ENCODE results near the gene CDH13. TPM values are rescaled to one million over a fixed set of nuclear protein-coding genes. Genes with fewer than 3 reads are reported as not detected.

Gene CDH13
- total and polyA plus RNA-seq, 12 donors, result 0.86 to 30.6 (median 2.4) TPM

DNA sequence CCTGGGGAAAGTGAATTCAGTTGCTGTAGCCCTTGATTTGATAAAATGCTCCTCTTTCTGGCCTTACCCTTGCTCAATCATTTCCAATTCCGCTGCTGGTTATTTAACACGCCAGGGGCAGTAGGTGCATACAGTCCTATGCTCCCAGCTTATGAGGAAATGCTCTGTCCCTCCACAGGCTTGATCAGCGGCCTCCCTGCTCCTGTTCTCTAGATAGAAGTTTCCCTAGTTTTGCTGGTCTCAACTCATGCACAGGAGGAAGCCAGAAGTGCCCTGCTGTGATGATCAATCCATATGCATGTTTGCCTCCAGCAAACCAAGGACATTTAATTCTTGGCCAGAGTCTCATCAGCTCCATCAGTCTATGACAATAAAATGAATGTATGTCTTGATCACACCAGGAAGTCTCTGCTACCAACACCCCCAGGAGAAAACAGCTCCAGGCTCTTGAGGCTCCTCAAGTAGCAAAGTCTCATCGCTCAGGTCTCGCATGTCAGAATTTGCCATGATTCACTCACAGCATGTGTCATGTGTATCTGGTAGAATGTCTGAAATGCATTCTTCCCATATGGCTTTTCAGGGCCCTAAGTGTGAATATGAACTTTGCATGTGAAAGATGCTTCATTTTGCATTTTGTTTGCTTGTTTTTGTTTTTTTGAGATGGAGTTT, 208.9 kb downstream of the CDH13 start:
- H3K9me3 ChIP-seq (replicated peaks in 1 of 3), result no peaks in the 10 kb centered on the region
- H3K27ac ChIP-seq, result no peak overlapping the region
- TF ChIP-seq POLR2A (IDR thresholded peaks at IDR 0.05), result no peak
- TF ChIP-seq, protein P1, sequence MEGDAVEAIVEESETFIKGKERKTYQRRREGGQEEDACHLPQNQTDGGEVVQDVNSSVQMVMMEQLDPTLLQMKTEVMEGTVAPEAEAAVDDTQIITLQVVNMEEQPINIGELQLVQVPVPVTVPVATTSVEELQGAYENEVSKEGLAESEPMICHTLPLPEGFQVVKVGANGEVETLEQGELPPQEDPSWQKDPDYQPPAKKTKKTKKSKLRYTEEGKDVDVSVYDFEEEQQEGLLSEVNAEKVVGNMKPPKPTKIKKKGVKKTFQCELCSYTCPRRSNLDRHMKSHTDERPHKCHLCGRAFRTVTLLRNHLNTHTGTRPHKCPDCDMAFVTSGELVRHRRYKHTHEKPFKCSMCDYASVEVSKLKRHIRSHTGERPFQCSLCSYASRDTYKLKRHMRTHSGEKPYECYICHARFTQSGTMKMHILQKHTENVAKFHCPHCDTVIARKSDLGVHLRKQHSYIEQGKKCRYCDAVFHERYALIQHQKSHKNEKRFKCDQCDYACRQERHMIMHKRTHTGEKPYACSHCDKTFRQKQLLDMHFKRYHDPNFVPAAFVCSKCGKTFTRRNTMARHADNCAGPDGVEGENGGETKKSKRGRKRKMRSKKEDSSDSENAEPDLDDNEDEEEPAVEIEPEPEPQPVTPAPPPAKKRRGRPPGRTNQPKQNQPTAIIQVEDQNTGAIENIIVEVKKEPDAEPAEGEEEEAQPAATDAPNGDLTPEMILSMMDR (IDR thresholded peaks at IDR 0.05), result no peak
- intact Hi-C loops (cut with DNase I), result no loop called here
- 81 to 97% (median 87%) methylated on average over 5 of the region's 5 CpGs for WGBS, 4 donors
- H3K4me3 ChIP-seq, result no peak overlapping the region
- H3K4me1 ChIP-seq (replicated peaks in 1 of 2), result no peaks in the 10 kb centered on the region
- no peak for DNase-seq
- H3K36me3 ChIP-seq (replicated peaks in 1 of 2), result no peaks in the 10 kb centered on the region
- H3K27me3 ChIP-seq, result no peaks in the 10 kb centered on the region

DNA sequence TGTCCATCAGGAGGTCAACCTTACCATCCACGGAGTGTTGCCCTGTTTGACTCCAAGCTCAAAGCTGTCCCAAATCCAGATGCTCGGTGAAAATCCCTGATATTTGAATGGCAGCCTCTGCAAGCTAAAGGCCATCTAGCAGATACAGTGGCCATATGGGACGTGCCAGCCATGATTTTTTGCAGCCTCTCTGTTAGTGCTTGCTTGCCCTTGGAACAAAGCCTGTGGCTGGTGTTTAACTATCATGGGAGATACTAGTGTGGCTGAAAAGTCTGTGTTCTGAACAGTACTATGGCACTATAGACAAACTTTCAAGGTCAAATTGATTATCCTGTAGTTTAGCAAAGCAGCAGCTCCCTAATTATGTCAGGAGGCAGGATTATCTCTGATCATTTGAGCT, 214.3 kb downstream of the CDH13 start:
- Histone ChIP-seq H3K4me1 (replicated peaks in 1 of 2) (no peaks in the 10 kb centered on the region), H3K9me3 (replicated peaks in 1 of 3) (no peaks in the 10 kb centered on the region), H3K4me3 (no peak overlapping the region), H3K27me3 (no peaks in the 10 kb centered on the region), H3K27ac (no peak overlapping the region), H3K36me3 (replicated peaks in 1 of 2) (no peaks in the 10 kb centered on the region)
- TF ChIP-seq, protein P1 (IDR thresholded peaks at IDR 0.05), result no peak
- no peak for TF ChIP-seq POLR2A (IDR thresholded peaks at IDR 0.05)
- 78 to 87% (median 85%) methylated on average over 3 of the region's 3 CpGs for WGBS, 4 donors
- no peak for DNase-seq
- intact Hi-C loops (cut with DNase I), result no loop called here

DNA sequence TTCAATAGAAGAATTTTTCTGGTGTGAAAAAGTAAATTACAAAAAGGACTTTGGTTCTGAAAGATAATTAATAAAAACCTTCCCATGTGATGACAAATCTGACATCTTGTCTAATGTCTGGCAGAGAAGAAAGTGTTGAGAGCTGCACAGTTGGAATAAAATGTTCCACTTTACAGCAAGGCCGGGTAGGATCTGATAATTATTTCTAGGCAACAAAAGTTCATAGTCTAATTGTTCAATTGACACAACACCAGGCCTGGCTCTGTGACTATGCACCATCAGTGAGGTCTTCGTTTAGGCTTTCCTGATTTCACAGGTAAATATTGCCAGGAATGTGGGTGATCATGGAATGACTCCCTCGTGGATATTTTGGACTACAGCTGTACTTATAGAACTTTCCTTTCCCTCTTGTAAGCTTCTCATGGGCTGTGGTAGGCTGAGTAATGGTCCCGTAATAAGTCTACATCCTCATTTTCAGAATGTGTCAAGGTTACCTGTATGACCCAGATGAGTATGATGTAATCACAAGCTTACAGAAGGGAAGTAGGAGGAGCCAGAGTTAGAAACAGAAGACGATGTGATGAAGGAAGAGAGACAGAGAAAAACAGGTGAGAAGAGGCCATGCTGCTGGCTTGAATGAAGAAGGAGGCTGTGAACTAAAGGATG, 217.0 kb downstream of the CDH13 start:
- no peaks in the 10 kb centered on the region for H3K9me3 ChIP-seq (replicated peaks in 1 of 3)
- H3K4me3 ChIP-seq, result no peak overlapping the region
- no peaks in the 10 kb centered on the region for H3K4me1 ChIP-seq (replicated peaks in 1 of 2)
- DNase-seq, result no peak
- H3K36me3 ChIP-seq (replicated peaks in 1 of 2), result no peaks in the 10 kb centered on the region
- no peak overlapping the region for H3K27ac ChIP-seq
- intact Hi-C loops (cut with DNase I), result no loop called here
- no peaks in the 10 kb centered on the region for H3K27me3 ChIP-seq
- TF ChIP-seq, protein P1 (IDR thresholded peaks at IDR 0.05), result no peak
- no peak for TF ChIP-seq POLR2A (IDR thresholded peaks at IDR 0.05)
- WGBS, 4 donors, result 61 to 79% (median 74%) methylated on average over 5 of the region's 5 CpGs

DNA sequence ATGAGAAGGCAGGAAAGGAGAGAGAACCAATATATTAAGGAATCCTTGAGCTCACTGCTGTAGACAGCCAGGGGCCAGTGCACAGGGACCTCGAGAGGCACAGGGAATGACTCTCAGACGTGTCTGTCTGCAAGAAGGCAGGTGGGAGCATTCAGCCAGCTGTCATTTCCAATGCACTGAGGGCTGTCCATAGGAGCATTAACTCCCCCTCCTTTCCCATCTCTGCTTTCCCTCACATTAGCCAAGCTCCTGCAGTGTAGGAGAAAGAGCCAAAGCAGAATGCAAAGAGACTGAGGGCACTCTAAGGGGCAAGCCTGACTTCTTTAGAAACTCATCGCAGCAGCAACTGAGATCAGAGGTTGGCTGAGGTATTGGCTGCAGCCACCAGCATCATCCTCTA, 218.3 kb downstream of the CDH13 start:
- Histone ChIP-seq H3K4me1 (replicated peaks in 1 of 2) (no peaks in the 10 kb centered on the region), H3K36me3 (replicated peaks in 1 of 2) (no peaks in the 10 kb centered on the region), H3K4me3 (no peak overlapping the region), H3K27ac (no peak overlapping the region), H3K9me3 (replicated peaks in 1 of 3) (no peaks in the 10 kb centered on the region), H3K27me3 (no peaks in the 10 kb centered on the region)
- TF ChIP-seq, protein P1 (IDR thresholded peaks at IDR 0.05), result no peak
- no peak for TF ChIP-seq POLR2A (IDR thresholded peaks at IDR 0.05)
- no peak for DNase-seq
- WGBS, 4 donors, result 38 to 70% (median 62%) methylated on average over 3 of the region's 3 CpGs
- intact Hi-C loops (cut with DNase I), result no loop called here

All from adrenal gland (tissue), 12 donors.